Keratinocyte (primary cell): ENCODE results near the gene IER2. TPM values are rescaled to one million over a fixed set of nuclear protein-coding genes. Genes with fewer than 3 reads are reported as not detected.
A peak's percentile ranks its signal among the peaks of the same experiment; 100 is the strongest.
"Not testable (repeated sequence)": the region's sequence is repeated elsewhere in the genome, so short reads cannot be mapped to it uniquely, and the experiment has no call there.

Experiments used
- DNase-seq: peaks from one replicate; pipeline ENCODE4 v3.0.0-alpha.2; 2011; ENCODE audit warnings: low read depth, missing footprints, low spot score
- FAIRE-seq: peaks from 2 replicates; lab custom pipeline; 2011; peaks lifted over from hg19 to GRCh38; lab: Jason Lieb, UNC
- H2AFZ ChIP-seq: 2 replicates; pipeline ENCODE4 v1.6.0; 2012; ENCODE audit warnings: low read length, control low read depth, inconsistent platforms; ENCODE audit not compliant: control insufficient read depth
- H3K27ac ChIP-seq: 2 replicates; pipeline ENCODE4 v1.5.1; 2011; ENCODE audit warnings: low read length; ENCODE audit not compliant: control insufficient read depth, insufficient read depth
- H3K27me3 ChIP-seq: 3 replicates; pipeline ENCODE4 v1.6.0; 2011; ENCODE audit warnings: low read length; ENCODE audit not compliant: control insufficient read depth, insufficient read depth; ENCODE audit errors: extremely low read depth
- H3K36me3 ChIP-seq, 2 experiments: 2 replicates in 1 of 2; 3 replicates in 1 of 2; pipeline ENCODE4 v1.5.1; 2011; ENCODE audit warnings: low read length in 2 of 2, mild to moderate bottlenecking in 1 of 2; ENCODE audit not compliant: control insufficient read depth in 2 of 2, insufficient read depth in 2 of 2; ENCODE audit errors: extremely low read depth in 1 of 2
- H3K4me1 ChIP-seq: 3 replicates; pipeline ENCODE4 v1.5.1; 2011; ENCODE audit warnings: low read length; ENCODE audit not compliant: control insufficient read depth, insufficient read depth; ENCODE audit errors: extremely low read depth
- H3K4me2 ChIP-seq: 3 replicates; pipeline ENCODE4 v1.6.0; 2011; ENCODE audit warnings: low read depth, low read length; ENCODE audit not compliant: control insufficient read depth, insufficient read depth; ENCODE audit errors: extremely low read depth
- H3K4me3 ChIP-seq, 3 experiments: fragments of 200-600 bp in 1 of 3; sonication (generic) in 1 of 3; 2 replicates in 2 of 3; 3 replicates in 1 of 3; pipeline ENCODE4 v1.5.1; 2011 to 2016; ENCODE audit warnings: low read length in 3 of 3, mild to moderate bottlenecking in 3 of 3, control low read depth in 2 of 3, inconsistent platforms in 1 of 3, low read depth in 1 of 3, mixed read lengths in 1 of 3, mixed run types in 1 of 3, moderate library complexity in 1 of 3; ENCODE audit not compliant: control insufficient read depth in 2 of 3, insufficient read depth in 2 of 3; ENCODE audit errors: extremely low read depth in 1 of 3
- H3K79me2 ChIP-seq: 2 replicates; pipeline ENCODE4 v1.6.0; 2012; ENCODE audit warnings: low read length; ENCODE audit not compliant: control insufficient read depth, insufficient read depth
- H3K9ac ChIP-seq: 3 replicates; pipeline ENCODE4 v1.6.0; 2011; ENCODE audit warnings: low read length; ENCODE audit not compliant: control insufficient read depth, insufficient read depth; ENCODE audit errors: extremely low read depth
- H3K9me1 ChIP-seq: 3 replicates; pipeline ENCODE4 v1.6.0; 2011; ENCODE audit warnings: low read length; ENCODE audit not compliant: control insufficient read depth, insufficient read depth; ENCODE audit errors: extremely low read depth
- H3K9me3 ChIP-seq: 2 replicates; pipeline ENCODE4 v1.5.1; 2012; ENCODE audit warnings: low read depth, low read length; ENCODE audit not compliant: control insufficient read depth
- H4K20me1 ChIP-seq: 3 replicates; pipeline ENCODE4 v1.6.0; 2011; ENCODE audit warnings: low read length; ENCODE audit not compliant: control insufficient read depth, insufficient read depth; ENCODE audit errors: extremely low read depth
- EZH2 ChIP-seq: IDR thresholded peaks from one replicate; pipeline ENCODE4 v1.6.1; 2012; ENCODE audit warnings: inconsistent platforms, mild to moderate bottlenecking, low read length, moderate library complexity
- dilution Hi-C: fragments of 300-500 bp; cut with MboI; formaldehyde crosslinking; loops from one replicate; pipeline ENCODE4 v1.7.0; 2020; ENCODE audit warnings: low sequenced_read_pairs; ENCODE audit not compliant: extremely low pct_ligation_motif_present
- polyA plus RNA-seq, 5 experiments: library from polyadenylated mRNA; depleted of rRNA in 3 of 5; stranded (reverse) in 3 of 5; stranded (forward) in 1 of 5; unstranded in 1 of 5; fragments of >200 nt; gene quantifications; 1 replicate in 1 of 5; 2 replicates in 3 of 5; 3 replicates in 1 of 5; pipeline versions ENCODE4 v1.2.1 to v1.2.3, GENCODE V29; 2011 to 2012; ENCODE audit warnings: missing spikeins in 2 of 5, low read depth in 1 of 5, low replicate concordance in 1 of 5
- TF ChIP-seq, protein P1 (sequence below), 3 experiments: IDR thresholded peaks in 1 of 3; conservative IDR thresholded peaks in 1 of 3; optimal IDR thresholded peaks in 1 of 3; 2 replicates in 2 of 3; 3 replicates in 1 of 3; pipeline versions ENCODE3 to v1.5.1; 2011; ENCODE audit warnings: low read length in 3 of 3, mild to moderate bottlenecking in 3 of 3, moderate library complexity in 2 of 3, control low read depth in 1 of 3, inconsistent platforms in 1 of 3; ENCODE audit not compliant: insufficient read depth in 2 of 3; ENCODE audit errors: extremely low read depth in 1 of 3

Gene IER2
- polyA plus RNA-seq, 1 donor (not counting 4 experiments of a cell fraction or from before 2014, with no cell fraction given) = 14.4 TPM

DNA sequence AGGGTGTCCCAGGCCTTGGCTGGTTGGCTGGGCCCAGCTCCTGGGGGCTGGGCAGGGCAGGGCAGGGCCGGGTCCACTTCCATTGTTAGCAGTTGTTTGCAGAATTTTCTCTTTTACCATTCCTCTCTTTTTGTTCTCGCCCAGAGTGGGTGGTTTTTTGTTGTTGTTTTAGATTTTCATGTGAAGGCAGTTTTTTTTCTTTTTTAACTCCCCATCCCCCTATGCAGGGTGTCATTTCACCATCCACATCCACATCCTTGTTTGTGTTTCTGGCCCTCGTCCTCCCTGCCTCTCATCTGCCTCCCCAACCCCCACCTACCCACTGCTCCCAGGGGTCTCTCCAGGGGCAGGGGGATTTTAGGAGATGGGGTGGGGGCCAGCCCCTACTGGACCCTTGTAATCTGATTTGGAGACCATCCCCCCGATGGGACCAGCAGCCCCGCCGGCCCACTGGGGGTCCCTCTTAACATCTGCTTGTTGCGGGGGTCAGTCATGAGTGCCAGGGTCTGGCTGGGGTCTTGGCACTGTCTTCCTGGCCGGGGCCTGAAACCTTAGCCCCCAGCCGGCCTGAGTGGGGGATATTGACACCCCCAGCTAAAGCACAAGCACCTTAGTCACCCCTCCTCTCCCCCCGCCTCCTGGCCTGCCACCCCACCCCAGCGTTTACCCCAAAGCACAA, 10.4 kb upstream of the IER2 start:
- no peak for TF ChIP-seq EZH2
- TF ChIP-seq, protein P1, sequence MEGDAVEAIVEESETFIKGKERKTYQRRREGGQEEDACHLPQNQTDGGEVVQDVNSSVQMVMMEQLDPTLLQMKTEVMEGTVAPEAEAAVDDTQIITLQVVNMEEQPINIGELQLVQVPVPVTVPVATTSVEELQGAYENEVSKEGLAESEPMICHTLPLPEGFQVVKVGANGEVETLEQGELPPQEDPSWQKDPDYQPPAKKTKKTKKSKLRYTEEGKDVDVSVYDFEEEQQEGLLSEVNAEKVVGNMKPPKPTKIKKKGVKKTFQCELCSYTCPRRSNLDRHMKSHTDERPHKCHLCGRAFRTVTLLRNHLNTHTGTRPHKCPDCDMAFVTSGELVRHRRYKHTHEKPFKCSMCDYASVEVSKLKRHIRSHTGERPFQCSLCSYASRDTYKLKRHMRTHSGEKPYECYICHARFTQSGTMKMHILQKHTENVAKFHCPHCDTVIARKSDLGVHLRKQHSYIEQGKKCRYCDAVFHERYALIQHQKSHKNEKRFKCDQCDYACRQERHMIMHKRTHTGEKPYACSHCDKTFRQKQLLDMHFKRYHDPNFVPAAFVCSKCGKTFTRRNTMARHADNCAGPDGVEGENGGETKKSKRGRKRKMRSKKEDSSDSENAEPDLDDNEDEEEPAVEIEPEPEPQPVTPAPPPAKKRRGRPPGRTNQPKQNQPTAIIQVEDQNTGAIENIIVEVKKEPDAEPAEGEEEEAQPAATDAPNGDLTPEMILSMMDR (optimal IDR thresholded peaks at IDR 0.05 in 1 of 3, IDR thresholded peaks at IDR 0.05 in 1 of 3, conservative IDR thresholded peaks at IDR 0.05 in 1 of 3; ENCODE audit: extremely low read depth in 1 of 3, insufficient read depth in 2 of 3, low read length in 3 of 3) = no peak
- H3K79me2 ChIP-seq = peaks cover 11% of the 10 kb centered on the region
- no peaks in the 10 kb centered on the region for H4K20me1 ChIP-seq
- no peaks in the 10 kb centered on the region for H3K27me3 ChIP-seq
- FAIRE-seq (no peak), DNase-seq (no peak)
- no peak overlapping the region for H3K4me3 ChIP-seq
- H3K36me3 ChIP-seq = peaks cover 17 to 27% of the 10 kb centered on the region in 2 experiments
- dilution Hi-C loops = no loop called here
- H3K9me1 ChIP-seq = no peaks in the 10 kb centered on the region
- H3K9me3 ChIP-seq = no peaks in the 10 kb centered on the region
- no peak overlapping the region for H3K9ac ChIP-seq
- H3K4me1 ChIP-seq = no peaks in the 10 kb centered on the region
- no peak overlapping the region for H3K27ac ChIP-seq
- no peak overlapping the region for H3K4me2 ChIP-seq
- no peak overlapping the region for H2AFZ ChIP-seq

GRCh38 chr19:13146763-13147563, 3.2 kb upstream of the IER2 start:
- Histone ChIP-seq H3K27ac (no peak overlapping the region), H3K79me2 (peaks cover 23% of the 10 kb centered on the region), H3K9me3 (no peaks in the 10 kb centered on the region), H3K9ac (no peak overlapping the region), H3K27me3 (no peaks in the 10 kb centered on the region), H3K9me1 (no peaks in the 10 kb centered on the region), H3K4me2 (no peak overlapping the region), H2AFZ (no peak overlapping the region), H3K36me3 (peaks cover 7 to 8% of the 10 kb centered on the region in 2 experiments), H4K20me1 (no peaks in the 10 kb centered on the region), H3K4me3 (no peak overlapping the region), H3K4me1 (peaks cover 2% of the 10 kb centered on the region)
- dilution Hi-C loops = no loop called here
- FAIRE-seq (no peak), DNase-seq (no peak)
- no peak for TF ChIP-seq EZH2
- TF ChIP-seq, protein P1 (optimal IDR thresholded peaks at IDR 0.05 in 1 of 3, IDR thresholded peaks at IDR 0.05 in 1 of 3, conservative IDR thresholded peaks at IDR 0.05 in 1 of 3; ENCODE audit: extremely low read depth in 1 of 3, insufficient read depth in 2 of 3, low read length in 3 of 3) = no peak

DNA sequence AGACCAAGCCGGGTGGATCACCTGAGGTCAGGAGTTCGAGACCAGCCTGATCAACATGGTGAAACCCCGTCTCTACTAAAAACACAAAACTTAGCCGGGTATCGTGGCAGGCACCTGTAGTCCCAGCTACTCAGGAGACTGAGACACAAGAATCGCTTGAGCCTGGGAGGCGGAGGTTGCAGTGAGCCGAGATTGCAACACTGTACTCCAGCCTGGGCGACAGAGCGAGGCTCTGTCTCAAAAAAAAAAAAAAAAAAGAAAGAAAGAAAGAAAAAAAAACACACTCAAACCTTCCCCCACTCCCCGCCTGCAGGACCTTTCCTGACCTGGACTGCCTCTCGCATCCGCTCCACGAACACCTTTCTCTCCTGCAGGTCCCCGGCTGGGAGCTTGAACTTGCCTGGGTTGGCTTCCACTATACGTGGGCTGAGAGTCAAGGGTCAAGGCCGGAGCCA, 1.0 kb upstream of the IER2 start:
- Histone ChIP-seq H3K9ac (peak overlapping the region; percentile 98), H2AFZ (peak overlapping the region; percentile 76), H3K79me2 (peaks cover 44% of the 10 kb centered on the region), H3K27ac (peak overlapping the region; percentile 97), H3K4me3 (peak overlapping the region; percentile 62 to 99 (median 99)), H3K4me2 (peak overlapping the region; percentile 85), H3K36me3 (peaks cover 6 to 18% of the 10 kb centered on the region in 2 experiments)
- DNase-seq, H3K9me3 ChIP-seq, H3K27me3 ChIP-seq, H3K4me1 ChIP-seq, H3K9me1 ChIP-seq, dilution Hi-C loops, H4K20me1 ChIP-seq, FAIRE-seq: not testable (repeated sequence)
